Measurements from ENCODE around the gene CRYBA1. TPM values are rescaled to one million over a fixed set of nuclear protein-coding genes. Genes with fewer than 3 reads are reported as not detected.
"Not testable (repeated sequence)": the region's sequence is repeated elsewhere in the genome, so short reads cannot be mapped to it uniquely, and the experiment has no call there.

CRYBA1 gene, protein sequence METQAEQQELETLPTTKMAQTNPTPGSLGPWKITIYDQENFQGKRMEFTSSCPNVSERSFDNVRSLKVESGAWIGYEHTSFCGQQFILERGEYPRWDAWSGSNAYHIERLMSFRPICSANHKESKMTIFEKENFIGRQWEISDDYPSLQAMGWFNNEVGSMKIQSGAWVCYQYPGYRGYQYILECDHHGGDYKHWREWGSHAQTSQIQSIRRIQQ
- total RNA-seq = not detected
- not detected for polyA plus RNA-seq

DNA sequence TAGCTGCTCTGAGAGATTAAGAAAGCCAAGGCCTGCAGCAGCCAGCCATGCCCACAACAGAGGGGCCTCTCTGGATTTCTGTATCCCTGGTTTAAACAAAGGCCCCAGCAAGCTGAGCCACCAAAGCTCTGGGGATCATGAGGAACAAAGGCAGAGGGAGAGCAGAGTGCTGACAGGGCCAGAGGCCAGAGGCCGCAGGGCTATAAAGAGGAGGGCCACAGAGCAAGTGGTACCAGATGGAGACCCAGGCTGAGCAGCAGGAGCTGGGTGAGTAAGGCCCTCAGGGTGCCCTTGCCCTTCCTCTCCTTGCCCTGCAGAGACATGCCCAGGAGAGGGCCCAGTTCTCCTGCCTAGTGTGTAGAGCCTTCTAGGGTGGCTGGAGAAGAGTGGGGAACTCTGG is at the start of gene CRYBA1:
Gene CRYBA1 (plus strand): TSS at position 232 of the 400 bp plus-strand sequence. CDS start 5 bp downstream, at position 237.
- CTCF ChIA-PET = no interaction called here
- Mint-ChIP-seq H3K9me3 (no peaks in the 10 kb centered on the region), H3K27ac (peak within 1 kb of the TSS in 4 of 8 donors; percentile 24 to 71 (median 40)), H3K4me1 (no peaks in the 10 kb centered on the region), H3K27me3 (no peaks in the 10 kb centered on the region), H3K4me3 (no peak within 1 kb of the TSS), H3K36me3 (peaks cover 0 to 1% (median 0%) of the 10 kb centered on the region in 3 donors)
- no peaks in the 10 kb centered on the region for H3K27me3 ChIP-seq (ENCODE audit: insufficient read depth, low read length, poor library complexity, severe bottlenecking)
- H3K9me3 ChIP-seq (ENCODE audit: low read length) = no peaks in the 10 kb centered on the region
- H3K4me1 ChIP-seq (ENCODE audit: insufficient read depth, low read length) = no peaks in the 10 kb centered on the region
- H3K4me3 ChIP-seq (ENCODE audit: low read length) = no peak within 1 kb of the TSS
- no peak within 1 kb of the TSS for H3K27ac ChIP-seq (ENCODE audit: low read depth, low read length)
- POLR2A ChIA-PET = no interaction called here
- no peak for DNase-seq
- no peaks in the 10 kb centered on the region for H3K36me3 ChIP-seq (ENCODE audit: insufficient read depth, low read length)

DNA sequence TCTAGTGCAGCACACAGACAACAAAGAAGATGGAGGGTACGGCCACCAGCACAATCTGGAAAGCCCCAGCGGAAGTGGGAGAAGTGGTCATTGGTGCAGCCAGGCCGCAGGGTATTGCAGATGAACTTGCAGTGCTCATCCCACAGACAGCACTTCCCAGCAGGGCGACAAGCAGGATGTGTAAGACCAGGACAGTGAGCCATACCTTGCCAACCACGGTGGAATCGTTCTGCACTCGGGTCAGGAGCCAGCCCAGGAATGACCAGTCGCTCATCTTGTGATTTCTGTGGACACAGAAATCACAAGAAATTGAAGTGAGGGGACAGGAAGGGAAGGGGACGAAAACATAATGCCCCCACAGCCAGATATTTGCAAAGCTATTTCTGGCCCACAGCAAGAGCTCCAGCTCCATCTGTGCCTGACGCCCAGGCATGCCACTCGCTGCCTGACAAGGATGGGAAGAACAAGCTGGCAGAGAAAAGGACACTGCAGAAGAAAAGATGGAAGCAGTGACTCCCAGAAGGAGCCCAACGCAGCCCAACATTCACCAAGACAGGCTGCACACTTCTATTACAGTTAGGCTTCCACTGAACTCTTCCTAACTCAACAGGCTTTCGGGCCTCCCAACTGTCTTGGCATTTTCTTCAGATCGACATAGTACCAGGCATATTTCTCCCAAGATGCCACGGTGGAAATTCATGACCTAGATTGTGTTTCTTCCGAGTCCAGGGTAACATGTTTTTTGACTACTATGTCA is 49.0 kb upstream of the CRYBA1 start:
- Histone ChIP-seq H3K27ac (ENCODE audit: low read depth, low read length) (no peak overlapping the region), H3K4me1 (ENCODE audit: insufficient read depth, low read length) (no peaks in the 10 kb centered on the region), H3K4me3 (ENCODE audit: low read length) (no peak overlapping the region), H3K36me3 (ENCODE audit: insufficient read depth, low read length) (no peaks in the 10 kb centered on the region), H3K9me3 (ENCODE audit: low read length) (no peaks in the 10 kb centered on the region), H3K27me3 (ENCODE audit: insufficient read depth, low read length, poor library complexity, severe bottlenecking) (no peaks in the 10 kb centered on the region)
- POLR2A ChIA-PET = interaction anchor here (0.6 kb wide), 1 partner anchor 281 kb away, joined by 6 read pairs; no protein-coding TSS in a partner anchor
- no peak overlapping the region for H3K27ac Mint-ChIP-seq
- no peak for DNase-seq
- CTCF ChIA-PET = interaction anchor here (1.1 to 1.3 kb wide), 2 partner anchors 10 to 21 kb away, joined by 3 read pairs; no protein-coding TSS in a partner anchor
- H3K4me3 Mint-ChIP-seq = peak overlapping the region in 1 of 7 donors; percentile 48
- H3K27me3 Mint-ChIP-seq = peaks cover 4 to 24% of the 10 kb centered on the region in 2 donors
- H3K4me1 Mint-ChIP-seq = no peaks in the 10 kb centered on the region
- H3K9me3 Mint-ChIP-seq = no peaks in the 10 kb centered on the region
- no peaks in the 10 kb centered on the region for H3K36me3 Mint-ChIP-seq

DNA sequence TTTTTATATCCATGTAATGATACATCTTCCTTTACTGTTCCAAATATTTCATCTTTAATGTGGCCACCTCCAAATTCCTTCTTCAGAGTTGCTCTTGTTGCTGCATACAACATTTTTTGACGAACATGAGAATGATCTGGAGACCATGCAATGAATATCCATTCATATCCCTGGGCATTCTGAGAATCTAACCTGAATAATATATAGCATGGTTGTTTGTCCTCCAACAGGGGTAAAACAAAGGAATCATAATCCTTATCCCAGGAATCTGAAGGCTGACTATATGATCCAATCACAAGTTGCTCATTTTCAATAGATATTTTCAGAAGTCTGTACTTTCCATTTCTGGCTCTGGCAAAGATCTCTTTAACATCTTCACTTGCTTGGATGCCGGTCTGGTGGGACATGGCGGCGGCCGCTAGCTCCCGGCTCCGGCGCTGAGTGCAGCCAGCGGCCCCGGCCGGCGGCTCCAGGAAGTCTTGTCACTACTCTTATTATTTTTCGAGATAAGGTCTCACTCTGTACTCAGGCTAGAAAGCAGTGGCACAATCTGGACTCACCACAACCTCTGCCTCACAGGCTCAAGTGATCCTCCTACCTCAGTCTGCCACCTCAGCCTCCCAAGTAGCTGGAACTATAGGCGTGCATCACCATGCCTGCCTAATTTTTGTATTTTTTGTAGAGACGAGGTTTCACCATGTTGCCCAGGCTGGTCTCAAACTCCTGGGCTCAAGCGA is 42.4 kb upstream of the CRYBA1 start:
- H3K4me3 ChIP-seq (ENCODE audit: low read length); POLR2A ChIA-PET; H3K36me3 Mint-ChIP-seq; H3K4me3 Mint-ChIP-seq; H3K4me1 Mint-ChIP-seq; H3K9me3 Mint-ChIP-seq; H3K27ac ChIP-seq (ENCODE audit: low read depth, low read length); H3K36me3 ChIP-seq (ENCODE audit: insufficient read depth, low read length); H3K27ac Mint-ChIP-seq; H3K9me3 ChIP-seq (ENCODE audit: low read length); H3K27me3 ChIP-seq (ENCODE audit: insufficient read depth, low read length, poor library complexity, severe bottlenecking); DNase-seq; H3K4me1 ChIP-seq (ENCODE audit: insufficient read depth, low read length): not testable (repeated sequence)
- CTCF ChIA-PET = interaction anchor here (1.9 kb wide), 1 partner anchor 24 kb away, joined by 5 read pairs; the partner anchor contains the start of gene MYO18A
- H3K27me3 Mint-ChIP-seq = peaks cover 6 to 11% of the 10 kb centered on the region in 2 donors

DNA sequence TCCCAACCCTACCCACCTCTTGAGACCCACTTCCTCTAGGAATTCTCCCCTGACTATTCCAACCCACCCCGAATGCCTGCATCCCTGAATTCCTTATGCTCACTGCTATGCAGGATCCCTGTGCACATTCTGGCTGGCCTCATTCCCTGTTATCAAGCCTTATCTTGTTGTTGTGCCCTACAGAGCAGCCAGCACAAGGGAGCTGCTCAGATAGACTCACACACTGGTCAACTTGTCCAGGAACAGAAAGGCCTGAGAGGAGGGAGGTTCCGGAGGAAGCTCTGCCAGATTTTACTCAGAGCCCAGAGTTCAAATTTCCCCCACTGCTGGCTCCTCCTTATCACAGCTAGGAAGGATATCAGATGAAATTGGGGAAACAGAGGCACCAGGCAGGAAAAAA is 41.6 kb upstream of the CRYBA1 start:
- ChIA-PET CTCF (interaction anchor here (1.9 kb wide), 1 partner anchor 25 kb away, joined by 5 read pairs; the partner anchor contains the start of gene MYO18A), POLR2A (no interaction called here)
- H3K4me1 ChIP-seq (ENCODE audit: insufficient read depth, low read length) = no peaks in the 10 kb centered on the region
- Mint-ChIP-seq H3K4me1 (no peaks in the 10 kb centered on the region), H3K27ac (peak overlapping the region in 2 of 8 donors; percentile 4 to 50), H3K36me3 (no peaks in the 10 kb centered on the region), H3K27me3 (peaks cover 5 to 11% of the 10 kb centered on the region in 2 donors), H3K4me3 (no peak overlapping the region), H3K9me3 (no peaks in the 10 kb centered on the region)
- H3K36me3 ChIP-seq (ENCODE audit: insufficient read depth, low read length) = no peaks in the 10 kb centered on the region
- DNase-seq = no peak
- H3K27me3 ChIP-seq (ENCODE audit: insufficient read depth, low read length, poor library complexity, severe bottlenecking) = no peaks in the 10 kb centered on the region
- no peak overlapping the region for H3K4me3 ChIP-seq (ENCODE audit: low read length)
- H3K9me3 ChIP-seq (ENCODE audit: low read length) = no peaks in the 10 kb centered on the region
- H3K27ac ChIP-seq (ENCODE audit: low read depth, low read length) = no peak overlapping the region

DNA sequence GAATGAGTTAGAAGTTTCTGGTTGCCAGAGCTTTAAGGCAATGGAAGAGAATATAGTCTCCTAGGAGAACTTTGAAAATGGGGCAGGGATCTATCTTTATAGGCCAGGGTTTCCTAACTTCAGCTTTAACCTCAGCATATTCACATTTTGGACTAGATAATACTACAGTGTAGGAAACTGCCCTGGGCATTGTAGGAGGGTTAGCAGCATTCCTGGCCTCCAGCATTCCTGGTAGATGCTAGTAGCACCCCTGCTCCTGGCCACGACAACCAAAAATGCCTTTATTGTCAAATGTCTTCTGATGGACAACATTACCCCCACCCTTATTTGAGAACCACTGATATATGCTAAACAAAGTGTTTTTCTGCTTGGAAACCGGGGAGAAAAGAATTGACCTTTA is 38.7 kb upstream of the CRYBA1 start:
- POLR2A ChIA-PET = no interaction called here
- H3K36me3 ChIP-seq (ENCODE audit: insufficient read depth, low read length) = no peaks in the 10 kb centered on the region
- no peaks in the 10 kb centered on the region for H3K9me3 ChIP-seq (ENCODE audit: low read length)
- H3K4me3 Mint-ChIP-seq = no peak overlapping the region
- H3K27ac ChIP-seq (ENCODE audit: low read depth, low read length) = no peak overlapping the region
- H3K27me3 Mint-ChIP-seq = peaks cover 5 to 11% of the 10 kb centered on the region in 2 donors
- no peaks in the 10 kb centered on the region for H3K27me3 ChIP-seq (ENCODE audit: insufficient read depth, low read length, poor library complexity, severe bottlenecking)
- no peaks in the 10 kb centered on the region for H3K9me3 Mint-ChIP-seq
- CTCF ChIA-PET = interaction anchor here (0.7 to 3.0 kb wide), 5 partner anchors 8 to 434 kb away, joined by 3 to 12 read pairs (median 5); no protein-coding TSS in a partner anchor
- H3K4me1 ChIP-seq (ENCODE audit: insufficient read depth, low read length) = no peaks in the 10 kb centered on the region
- H3K4me1 Mint-ChIP-seq = no peaks in the 10 kb centered on the region
- H3K36me3 Mint-ChIP-seq = no peaks in the 10 kb centered on the region
- DNase-seq = no peak
- H3K4me3 ChIP-seq (ENCODE audit: low read length) = no peak overlapping the region
- no peak overlapping the region for H3K27ac Mint-ChIP-seq

DNA sequence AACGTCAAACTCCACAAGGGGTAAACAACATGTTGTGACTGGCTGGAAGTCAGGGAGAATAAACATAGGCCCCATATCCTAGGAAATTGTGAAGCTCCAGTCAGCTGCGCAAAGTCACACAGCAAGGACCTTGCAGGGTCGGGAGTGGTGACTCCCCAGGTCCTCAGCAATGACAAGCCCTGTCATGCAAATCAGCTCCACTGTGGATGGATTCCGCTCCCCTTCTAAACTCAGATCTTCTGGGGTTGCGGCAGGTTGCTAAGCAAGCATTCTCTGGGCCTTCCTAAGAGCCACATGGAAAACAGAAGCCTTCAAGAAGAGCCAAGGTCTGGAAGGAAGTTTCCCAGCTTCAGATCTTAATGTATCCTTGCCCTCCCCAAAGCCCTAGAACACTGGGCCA is 37.6 kb upstream of the CRYBA1 start:
- Mint-ChIP-seq H3K27me3 (peaks cover 5 to 8% of the 10 kb centered on the region in 2 donors), H3K4me1 (no peaks in the 10 kb centered on the region), H3K4me3 (no peak overlapping the region), H3K9me3 (no peaks in the 10 kb centered on the region), H3K27ac (no peak overlapping the region), H3K36me3 (no peaks in the 10 kb centered on the region)
- CTCF ChIA-PET = interaction anchor here (0.8 to 3.0 kb wide), 3 partner anchors 10 to 575 kb away, joined by 3 to 12 read pairs (median 5); no protein-coding TSS in a partner anchor
- Histone ChIP-seq H3K4me3 (ENCODE audit: low read length) (no peak overlapping the region), H3K27me3 (ENCODE audit: insufficient read depth, low read length, poor library complexity, severe bottlenecking) (no peaks in the 10 kb centered on the region), H3K9me3 (ENCODE audit: low read length) (no peaks in the 10 kb centered on the region), H3K4me1 (ENCODE audit: insufficient read depth, low read length) (no peaks in the 10 kb centered on the region), H3K27ac (ENCODE audit: low read depth, low read length) (no peak overlapping the region), H3K36me3 (ENCODE audit: insufficient read depth, low read length) (no peaks in the 10 kb centered on the region)
- POLR2A ChIA-PET = no interaction called here
- DNase-seq = no peak

DNA sequence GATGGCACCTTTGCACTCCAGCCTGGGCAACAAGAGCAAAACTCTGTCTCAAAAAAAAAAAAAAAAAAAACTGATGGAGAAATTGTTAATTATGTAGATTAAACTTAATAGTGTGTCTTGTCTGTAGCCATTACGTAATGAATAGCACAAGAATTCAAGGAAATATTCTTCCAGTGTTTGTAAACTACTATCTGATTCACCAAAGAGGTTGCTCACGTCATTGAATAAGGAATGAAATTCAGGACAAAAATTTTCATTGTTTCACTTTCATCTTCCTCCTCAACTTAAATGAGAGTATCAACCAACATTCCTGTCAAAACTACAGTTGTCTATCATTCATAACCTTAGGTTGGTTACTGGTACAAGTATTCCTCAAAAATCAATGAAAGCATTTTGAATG is 35.8 kb upstream of the CRYBA1 start:
- Mint-ChIP-seq H3K36me3 (no peaks in the 10 kb centered on the region), H3K27ac (no peak overlapping the region)
- H3K36me3 ChIP-seq (ENCODE audit: insufficient read depth, low read length) = no peaks in the 10 kb centered on the region

More for the DNA sequence above, 35.8 kb upstream of the CRYBA1 start:
- Mint-ChIP-seq H3K4me3 (no peak overlapping the region), H3K9me3 (no peaks in the 10 kb centered on the region), H3K27me3 (no peaks in the 10 kb centered on the region), H3K4me1 (no peaks in the 10 kb centered on the region)
- Histone ChIP-seq H3K9me3 (ENCODE audit: low read length) (no peaks in the 10 kb centered on the region), H3K4me3 (ENCODE audit: low read length) (no peak overlapping the region), H3K27ac (ENCODE audit: low read depth, low read length) (no peak overlapping the region), H3K27me3 (ENCODE audit: insufficient read depth, low read length, poor library complexity, severe bottlenecking) (no peaks in the 10 kb centered on the region), H3K4me1 (ENCODE audit: insufficient read depth, low read length) (no peaks in the 10 kb centered on the region)
- ChIA-PET POLR2A (no interaction called here), CTCF (interaction anchor here (3.0 to 3.3 kb wide), 2 partner anchors 8 to 87 kb away, joined by 10 to 12 read pairs; no protein-coding TSS in a partner anchor)
- no peak for DNase-seq

Measured in CD8-positive, alpha-beta memory T cell (primary cell).